Neural progenitor cell (in vitro differentiated cells): ENCODE data around the gene SHH. TPM values are rescaled to one million over a fixed set of nuclear protein-coding genes. Genes with fewer than 3 reads are reported as not detected.

Experiments
- DNase-seq: peaks from one replicate; pipeline ENCODE4 v3.0.0-alpha.2; 2016; ENCODE audit warnings: low spot score
- H2AFZ ChIP-seq: fragments of 200-600 bp; sonication (generic); replicated peaks from 2 replicates; pipeline ENCODE4 v1.6.1; 2016; ENCODE audit warnings: antibody characterized with exemption
- H3F3A ChIP-seq: fragments of 200-600 bp; sonication (generic); 2 replicates; pipeline ENCODE4 v1.6.1; 2016; ENCODE audit warnings: antibody characterized with exemption, low read depth
- H3K27ac ChIP-seq: fragments of 200-600 bp; sonication (generic); 2 replicates; pipeline ENCODE4 v1.5.1; 2016; ENCODE audit warnings: mild to moderate bottlenecking
- H3K27me3 ChIP-seq: fragments of 200-600 bp; sonication (generic); 2 replicates; pipeline ENCODE4 v1.6.1; 2016; ENCODE audit warnings: mild to moderate bottlenecking, moderate library complexity
- H3K36me3 ChIP-seq: fragments of 200-600 bp; sonication (generic); 2 replicates; pipeline ENCODE4 v1.5.1; 2016
- H3K4me1 ChIP-seq: fragments of 200-600 bp; sonication (generic); 2 replicates; pipeline ENCODE4 v1.6.1; 2016; ENCODE audit warnings: mixed run types
- H3K4me2 ChIP-seq: fragments of 200-600 bp; sonication (generic); 2 replicates; pipeline ENCODE4 v1.6.1; 2016
- H3K4me3 ChIP-seq: fragments of 200-600 bp; sonication (generic); 2 replicates; pipeline ENCODE4 v1.5.1; 2016
- H3K79me2 ChIP-seq: fragments of 200-600 bp; sonication (generic); 2 replicates; pipeline ENCODE4 v1.6.1; 2016; ENCODE audit warnings: low read depth
- H3K9ac ChIP-seq: fragments of 200-600 bp; sonication (generic); 2 replicates; pipeline ENCODE4 v1.6.1; 2016
- H3K9me3 ChIP-seq: fragments of 200-600 bp; sonication (generic); 2 replicates; pipeline ENCODE4 v1.5.1; 2016; ENCODE audit warnings: low read depth
- H4K20me1 ChIP-seq: fragments of 200-600 bp; sonication (generic); 2 replicates; pipeline ENCODE4 v1.6.1; 2016; ENCODE audit warnings: low read depth
- H3K27ac Mint-ChIP-seq: 3 replicates; pipeline ENCODE4 v1.8.0; 2021; ENCODE audit warnings: mixed read lengths
- H3K27me3 Mint-ChIP-seq: 2 replicates; pipeline ENCODE4 v1.8.0; 2022; ENCODE audit warnings: low read depth, mild to moderate bottlenecking, inconsistent platforms, moderate library complexity, mixed read lengths; ENCODE audit not compliant: insufficient read depth
- H3K36me3 Mint-ChIP-seq: 3 replicates; pipeline ENCODE4 v1.8.0; 2021; ENCODE audit warnings: mixed read lengths
- H3K4me1 Mint-ChIP-seq: 3 replicates; pipeline ENCODE4 v1.8.0; 2021; ENCODE audit warnings: mixed read lengths
- H3K4me3 Mint-ChIP-seq: 3 replicates; pipeline ENCODE4 v1.8.0; 2021; ENCODE audit warnings: mild to moderate bottlenecking, moderate library complexity, mixed read lengths
- H3K9me3 Mint-ChIP-seq: 3 replicates; pipeline ENCODE4 v1.8.0; 2020; ENCODE audit warnings: mixed read lengths
- CTCF ChIP-seq: fragments of 200-600 bp; sonication (generic); IDR thresholded peaks from 2 replicates; pipeline ENCODE4 v1.5.1; 2017; ENCODE audit warnings: antibody characterized with exemption, mild to moderate bottlenecking
- EZH2 ChIP-seq: fragments of 200-600 bp; sonication (generic); IDR thresholded peaks from 2 replicates; pipeline ENCODE4 v1.6.1; 2017; ENCODE audit warnings: antibody characterized with exemption, mild to moderate bottlenecking, moderate library complexity
- EZH2phosphoT487 ChIP-seq: fragments of 200-600 bp; sonication (generic); IDR thresholded peaks from 2 replicates; pipeline ENCODE4 v1.6.1; 2017; ENCODE audit warnings: antibody characterized with exemption
- total RNA-seq: library from RNA; depleted of rRNA; stranded (reverse); fragments of >200 nt; gene quantifications from 2 replicates; pipeline ENCODE4 v1.2.3, GENCODE V29; 2015; ENCODE audit warnings: low replicate concordance

SHH gene
- total RNA-seq, 1 donor from 2014 or later, result not detected

- Histone ChIP-seq H3K4me2 (no peak overlapping the region), H4K20me1 (no peaks in the 10 kb centered on the region), H3K79me2 (no peaks in the 10 kb centered on the region), H3K4me3 (no peak overlapping the region), H3K27ac (no peak overlapping the region), H3K9me3 (no peaks in the 10 kb centered on the region), H3K36me3 (no peaks in the 10 kb centered on the region), H2AFZ (no peak overlapping the region), H3F3A (no peaks in the 10 kb centered on the region), H3K27me3 (no peaks in the 10 kb centered on the region), H3K4me1 (no peaks in the 10 kb centered on the region), H3K9ac (no peak overlapping the region)
- Mint-ChIP-seq H3K4me3 (no peak overlapping the region), H3K36me3 (no peaks in the 10 kb centered on the region), H3K27ac (no peak overlapping the region), H3K27me3 (peaks cover 8% of the 10 kb centered on the region), H3K4me1 (peaks cover 9% of the 10 kb centered on the region), H3K9me3 (no peaks in the 10 kb centered on the region)
- TF ChIP-seq EZH2phosphoT487 (no peak), EZH2 (no peak), CTCF (no peak)
- no peak for DNase-seq
These were observed 35.7 kb upstream of the SHH start for GRCh38 chr7:155847821-155848435.

GRCh38 chr7:155846936-155847335 lies 34.7 kb upstream of the SHH start:
- H3K79me2 ChIP-seq, result no peaks in the 10 kb centered on the region
- no peaks in the 10 kb centered on the region for H3K9me3 Mint-ChIP-seq
- H3K4me1 Mint-ChIP-seq, result peaks cover 9% of the 10 kb centered on the region
- H3K9ac ChIP-seq, result no peak overlapping the region
- H3K4me3 ChIP-seq, result no peak overlapping the region
- no peaks in the 10 kb centered on the region for H4K20me1 ChIP-seq
- H3K27ac ChIP-seq, result no peak overlapping the region
- no peak overlapping the region for H3K4me3 Mint-ChIP-seq
- H3F3A ChIP-seq, result no peaks in the 10 kb centered on the region
- H3K36me3 ChIP-seq, result no peaks in the 10 kb centered on the region
- no peak overlapping the region for H3K4me2 ChIP-seq
- no peaks in the 10 kb centered on the region for H3K36me3 Mint-ChIP-seq
- no peak for DNase-seq
- H3K27ac Mint-ChIP-seq, result no peak overlapping the region
- H3K4me1 ChIP-seq, result no peaks in the 10 kb centered on the region
- H3K9me3 ChIP-seq, result no peaks in the 10 kb centered on the region
- H3K27me3 Mint-ChIP-seq, result peaks cover 4% of the 10 kb centered on the region
- no peak overlapping the region for H2AFZ ChIP-seq
- TF ChIP-seq EZH2, result no peak
- no peak for TF ChIP-seq EZH2phosphoT487
- no peak for TF ChIP-seq CTCF
- no peaks in the 10 kb centered on the region for H3K27me3 ChIP-seq

GRCh38 chr7:155846156-155846555 lies 33.9 kb upstream of the SHH start:
- Histone ChIP-seq H3K9me3 (no peaks in the 10 kb centered on the region), H3K36me3 (no peaks in the 10 kb centered on the region), H3K27ac (no peak overlapping the region), H3K4me1 (no peaks in the 10 kb centered on the region), H3K9ac (no peak overlapping the region), H3K79me2 (no peaks in the 10 kb centered on the region), H2AFZ (no peak overlapping the region), H3F3A (no peaks in the 10 kb centered on the region), H3K4me2 (no peak overlapping the region), H4K20me1 (no peaks in the 10 kb centered on the region), H3K4me3 (no peak overlapping the region), H3K27me3 (no peaks in the 10 kb centered on the region)
- TF ChIP-seq EZH2phosphoT487 (no peak), EZH2 (no peak), CTCF (no peak)
- no peak overlapping the region for H3K27ac Mint-ChIP-seq
- no peak overlapping the region for H3K4me3 Mint-ChIP-seq
- H3K27me3 Mint-ChIP-seq, result peaks cover 4% of the 10 kb centered on the region
- no peaks in the 10 kb centered on the region for H3K9me3 Mint-ChIP-seq
- H3K4me1 Mint-ChIP-seq, result peaks cover 9% of the 10 kb centered on the region
- no peak for DNase-seq
- H3K36me3 Mint-ChIP-seq, result no peaks in the 10 kb centered on the region
